ENCODE measurements around the gene SLFN5.
A peak's percentile ranks its signal among the peaks of the same experiment; 100 is the strongest.
"Not testable (repeated sequence)": the region's sequence is repeated elsewhere in the genome, so short reads cannot be mapped to it uniquely, and the experiment has no call there.

Gene SLFN5

GRCh38 chr17:35241520-35241919, 1.4 kb upstream of the SLFN5 start:
- DNase-seq (ENCODE audit: insufficient read length, low spot score), result no peak

GRCh38 chr17:35242158-35242804, 591 bp upstream of the SLFN5 start:
- DNase-seq (ENCODE audit: insufficient read length, low spot score), result peak; percentile 71
- FAIRE-seq, result no peak

More at GRCh38 chr17:35241520-35241919, 1.4 kb upstream of the SLFN5 start:
- FAIRE-seq, result no peak

- FAIRE-seq (no peak), DNase-seq (ENCODE audit: insufficient read length, low spot score) (peak; percentile 51)
Observed at GRCh38 chr17:35243561-35244340, 879 bp downstream of the SLFN5 start.

- FAIRE-seq (peak; percentile 69), DNase-seq (ENCODE audit: insufficient read length, low spot score) (peak; percentile 49)
Observed at GRCh38 chr17:35244341-35245195, 1.7 kb downstream of the SLFN5 start.

GRCh38 chr17:35245196-35245486, 2.3 kb downstream of the SLFN5 start:
- DNase-seq (ENCODE audit: insufficient read length, low spot score) (peak; percentile 55), FAIRE-seq (peak; percentile 31)

- FAIRE-seq, result no peak
- no peak for DNase-seq (ENCODE audit: insufficient read length, low spot score)
Observed at GRCh38 chr17:35252651-35253050, 9.8 kb downstream of the SLFN5 start.

GRCh38 chr17:35254107-35254773, 11.4 kb downstream of the SLFN5 start:
- FAIRE-seq (peak; percentile 80), DNase-seq (ENCODE audit: insufficient read length, low spot score) (peak; percentile 58)

GRCh38 chr17:35255316-35255715, 12.4 kb downstream of the SLFN5 start:
- no peak for DNase-seq (ENCODE audit: insufficient read length, low spot score)
- FAIRE-seq, result no peak

- DNase-seq (ENCODE audit: insufficient read length, low spot score) (no peak), FAIRE-seq (peak; percentile 31)
Observed at GRCh38 chr17:35256629-35257028, 13.8 kb downstream of the SLFN5 start.

- no peak for FAIRE-seq
- peak; percentile 36 for DNase-seq (ENCODE audit: insufficient read length, low spot score)
Observed at GRCh38 chr17:35257208-35257659, 14.4 kb downstream of the SLFN5 start.

- FAIRE-seq (no peak), DNase-seq (ENCODE audit: insufficient read length, low spot score) (no peak)
Observed at GRCh38 chr17:35259001-35259400, 16.1 kb downstream of the SLFN5 start.

- FAIRE-seq, result no peak
- no peak for DNase-seq (ENCODE audit: insufficient read length, low spot score)
Observed at GRCh38 chr17:35265071-35265470, 22.2 kb downstream of the SLFN5 start.

GRCh38 chr17:35265566-35266141, 22.8 kb downstream of the SLFN5 start:
- DNase-seq (ENCODE audit: insufficient read length, low spot score), result no peak

GRCh38 chr17:35274167-35275066, 31.5 kb downstream of the SLFN5 start:
- not testable (repeated sequence) for FAIRE-seq; DNase-seq (ENCODE audit: insufficient read length, low spot score)

More at GRCh38 chr17:35265566-35266141, 22.8 kb downstream of the SLFN5 start:
- FAIRE-seq, result no peak

GRCh38 chr17:35278454-35278853, 35.6 kb downstream of the SLFN5 start:
- not testable (repeated sequence) for FAIRE-seq; DNase-seq (ENCODE audit: insufficient read length, low spot score)

- not testable (repeated sequence) for DNase-seq (ENCODE audit: insufficient read length, low spot score); FAIRE-seq
Observed at GRCh38 chr17:35278876-35279275, 36.0 kb downstream of the SLFN5 start.

GRCh38 chr17:35283767-35284166, 40.9 kb downstream of the SLFN5 start:
- DNase-seq (ENCODE audit: insufficient read length, low spot score), result no peak
- no peak for FAIRE-seq

GRCh38 chr17:35284955-35285354, 42.1 kb downstream of the SLFN5 start:
- FAIRE-seq (no peak), DNase-seq (ENCODE audit: insufficient read length, low spot score) (no peak)

GRCh38 chr17:35286120-35286781, 43.4 kb downstream of the SLFN5 start:
- no peak for DNase-seq (ENCODE audit: insufficient read length, low spot score)
- FAIRE-seq, result no peak
